Rectal smooth muscle tissue (tissue), 1 donor: ENCODE data around the gene FEM1A.
"Not testable (repeated sequence)": the region's sequence is repeated elsewhere in the genome, so short reads cannot be mapped to it uniquely, and the experiment has no call there.

Experiments used
- H3K27ac ChIP-seq: one replicate; pipeline ENCODE4 v1.7.0; 2013; ENCODE audit warnings: low read depth, low read length, inconsistent platforms
- H3K27me3 ChIP-seq: one replicate; pipeline ENCODE4 v1.7.0; 2013; ENCODE audit warnings: low read length; ENCODE audit not compliant: control insufficient read depth, insufficient read depth
- H3K36me3 ChIP-seq: one replicate; pipeline ENCODE4 v1.7.0; 2013; ENCODE audit warnings: low read length; ENCODE audit not compliant: control insufficient read depth, insufficient read depth
- H3K4me1 ChIP-seq: one replicate; pipeline ENCODE4 v1.7.0; 2013; ENCODE audit warnings: low read length; ENCODE audit not compliant: control insufficient read depth, insufficient read depth
- H3K4me3 ChIP-seq: one replicate; pipeline ENCODE4 v1.7.0; 2013; ENCODE audit warnings: low read length
- H3K9ac ChIP-seq: one replicate; pipeline ENCODE4 v1.7.0; 2013; ENCODE audit warnings: low read length

The FEM1A gene

GRCh38 chr19:4823577-4823976 lies 32.0 kb downstream of the FEM1A start:
- H3K27me3 ChIP-seq = no peaks in the 10 kb centered on the region
- H3K4me1 ChIP-seq = no peaks in the 10 kb centered on the region
- H3K36me3 ChIP-seq = no peaks in the 10 kb centered on the region
- no peak overlapping the region for H3K4me3 ChIP-seq
- no peak overlapping the region for H3K27ac ChIP-seq
- no peak overlapping the region for H3K9ac ChIP-seq

GRCh38 chr19:4829001-4829712 lies 37.6 kb downstream of the FEM1A start:
- Histone ChIP-seq H3K27me3 (no peaks in the 10 kb centered on the region), H3K36me3 (no peaks in the 10 kb centered on the region), H3K4me3 (no peak overlapping the region), H3K4me1 (no peaks in the 10 kb centered on the region), H3K9ac (no peak overlapping the region), H3K27ac (no peak overlapping the region)

GRCh38 chr19:4830332-4830731 lies 38.8 kb downstream of the FEM1A start:
- no peaks in the 10 kb centered on the region for H3K36me3 ChIP-seq
- H3K27ac ChIP-seq = no peak overlapping the region
- H3K4me3 ChIP-seq = peak overlapping the region; percentile 98
- no peaks in the 10 kb centered on the region for H3K4me1 ChIP-seq
- no peaks in the 10 kb centered on the region for H3K27me3 ChIP-seq
- no peak overlapping the region for H3K9ac ChIP-seq

- Histone ChIP-seq H3K36me3 (no peaks in the 10 kb centered on the region), H3K4me1 (no peaks in the 10 kb centered on the region), H3K9ac (peak overlapping the region; percentile 92), H3K27ac (peak overlapping the region; percentile 86), H3K27me3 (no peaks in the 10 kb centered on the region), H3K4me3 (peak overlapping the region; percentile 98)
These were observed 39.3 kb downstream of the FEM1A start for GRCh38 chr19:4830768-4831265.

- no peaks in the 10 kb centered on the region for H3K27me3 ChIP-seq
- peak within 1 kb of the TSS; percentile 86 for H3K27ac ChIP-seq
- H3K9ac ChIP-seq = peak within 1 kb of the TSS; percentile 92
These were observed 39.9 kb downstream of the FEM1A start, which contains the start of gene TICAM1 for GRCh38 chr19:4831304-4831978. Gene TICAM1, minus strand, starts transcription at chr19:4831712. Its CDS starts 13,335 bp downstream, at chr19:4818377.

GRCh38 chr19:4831979-4832340 lies 40.4 kb downstream of the FEM1A start:
- Histone ChIP-seq H3K9ac (peak overlapping the region; percentile 92), H3K4me3 (peak overlapping the region; percentile 98), H3K27ac (peak overlapping the region; percentile 86)
- not testable (repeated sequence) for H3K36me3 ChIP-seq, H3K4me1 ChIP-seq, H3K27me3 ChIP-seq

More at GRCh38 chr19:4831304-4831978, 39.9 kb downstream of the FEM1A start, which contains the start of gene TICAM1:
- Histone ChIP-seq H3K4me1 (no peaks in the 10 kb centered on the region), H3K4me3 (peak within 1 kb of the TSS; percentile 98), H3K36me3 (no peaks in the 10 kb centered on the region)

GRCh38 chr19:4832776-4833175 lies 41.2 kb downstream of the FEM1A start:
- no peak overlapping the region for H3K27ac ChIP-seq
- no peak overlapping the region for H3K9ac ChIP-seq
- no peak overlapping the region for H3K4me3 ChIP-seq
- no peaks in the 10 kb centered on the region for H3K36me3 ChIP-seq
- H3K4me1 ChIP-seq = no peaks in the 10 kb centered on the region
- H3K27me3 ChIP-seq = no peaks in the 10 kb centered on the region

- Histone ChIP-seq H3K9ac (no peak overlapping the region), H3K27ac (no peak overlapping the region), H3K4me1 (no peaks in the 10 kb centered on the region), H3K4me3 (no peak overlapping the region), H3K27me3 (no peaks in the 10 kb centered on the region), H3K36me3 (peaks cover 4% of the 10 kb centered on the region)
These were observed 47.7 kb downstream of the FEM1A start for GRCh38 chr19:4839192-4839591.

GRCh38 chr19:4843647-4843965 lies 52.1 kb downstream of the FEM1A start:
- no peak overlapping the region for H3K27ac ChIP-seq

GRCh38 chr19:4844348-4845179 lies 53.0 kb downstream of the FEM1A start:
- Histone ChIP-seq H3K9ac (no peak overlapping the region), H3K27me3 (no peaks in the 10 kb centered on the region), H3K27ac (no peak overlapping the region), H3K36me3 (peaks cover 13% of the 10 kb centered on the region), H3K4me3 (no peak overlapping the region), H3K4me1 (no peaks in the 10 kb centered on the region)

More at GRCh38 chr19:4843647-4843965, 52.1 kb downstream of the FEM1A start:
- H3K27me3 ChIP-seq = no peaks in the 10 kb centered on the region
- no peaks in the 10 kb centered on the region for H3K4me1 ChIP-seq
- H3K36me3 ChIP-seq = peaks cover 17% of the 10 kb centered on the region
- no peak overlapping the region for H3K4me3 ChIP-seq
- no peak overlapping the region for H3K9ac ChIP-seq

- H3K27me3 ChIP-seq, H3K4me1 ChIP-seq, H3K27ac ChIP-seq, H3K4me3 ChIP-seq, H3K9ac ChIP-seq: not testable (repeated sequence)
- peaks cover 13% of the 10 kb centered on the region for H3K36me3 ChIP-seq
These were observed 54.4 kb downstream of the FEM1A start for GRCh38 chr19:4845975-4846374.

- H3K4me3 ChIP-seq = no peak overlapping the region
- no peak overlapping the region for H3K27ac ChIP-seq
- no peaks in the 10 kb centered on the region for H3K4me1 ChIP-seq
- no peak overlapping the region for H3K9ac ChIP-seq
- peaks cover 15% of the 10 kb centered on the region for H3K36me3 ChIP-seq
- no peaks in the 10 kb centered on the region for H3K27me3 ChIP-seq
These were observed 55.8 kb downstream of the FEM1A start for GRCh38 chr19:4847190-4847973.
